ENCODE data around the gene WRAP73.

Gene WRAP73

GRCh38 chr1:3674100-3675094, 24.5 kb upstream of the WRAP73 start:
- 74% methylated on average over 29 of the region's 30 CpGs for WGBS
- no peak overlapping the region for H2BK12ac ChIP-seq (ENCODE audit: low read length in 2 of 2)

DNA sequence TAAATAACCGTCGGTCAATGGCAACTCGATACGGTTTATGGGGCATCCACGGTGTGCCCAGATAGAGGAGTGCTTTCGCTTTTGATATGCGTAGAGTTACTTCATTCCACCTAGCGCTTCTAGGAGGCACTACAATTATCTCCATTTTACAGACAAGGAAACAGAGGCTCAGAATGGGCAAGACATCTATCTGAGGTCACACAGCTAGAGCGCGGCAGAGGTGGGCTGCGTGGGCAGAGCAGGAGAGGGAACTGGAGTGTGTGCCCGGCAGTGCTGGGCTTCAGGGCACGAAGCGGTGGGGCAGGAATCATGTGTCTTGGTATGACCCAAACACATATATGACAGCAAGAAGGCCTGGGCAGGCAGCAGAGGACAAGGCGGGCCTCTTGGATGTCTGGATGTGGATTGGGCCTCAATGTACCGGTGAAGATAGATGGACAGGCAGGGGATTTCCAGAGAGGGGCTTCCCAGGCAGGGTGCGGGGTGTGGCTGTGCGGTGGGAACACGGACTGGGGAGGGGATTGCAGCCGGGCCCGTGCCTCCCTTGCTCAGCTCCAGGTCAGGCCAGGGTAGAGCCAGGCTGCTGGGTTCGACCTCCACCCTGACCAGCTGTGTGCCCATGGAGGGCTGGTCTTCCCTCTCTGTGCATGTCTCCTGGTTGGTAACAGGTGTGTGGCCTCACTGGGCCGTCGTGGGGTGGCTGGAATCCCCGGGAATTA, 23.6 kb upstream of the WRAP73 start:
- H2BK5ac ChIP-seq (ENCODE audit: low read depth, low read length, poor library complexity, severe bottlenecking) = no peak overlapping the region
- H3K79me1 ChIP-seq (replicated peaks; ENCODE audit: low read length, poor library complexity, severe bottlenecking) = no peaks in the 10 kb centered on the region
- no peak overlapping the region for H4K8ac ChIP-seq (ENCODE audit: low read length)
- H3K27ac ChIP-seq (ENCODE audit: low read length, poor library complexity, severe bottlenecking) = no peak overlapping the region
- H4K91ac ChIP-seq (ENCODE audit: low read length) = no peak overlapping the region
- no peak overlapping the region for H3K4ac ChIP-seq (ENCODE audit: low read depth in 1 of 2, low read length in 2 of 2)
- H3K18ac ChIP-seq (ENCODE audit: low read depth in 1 of 2, low read length in 2 of 2) = no peak overlapping the region
- no peak overlapping the region for H2AFZ ChIP-seq (ENCODE audit: low read depth, low read length)
- H2BK12ac ChIP-seq (ENCODE audit: low read length in 2 of 2) = no peak overlapping the region
- no peaks in the 10 kb centered on the region for H3K36me3 ChIP-seq (ENCODE audit: control insufficient read depth in 1 of 2, insufficient read depth in 2 of 2, low read depth in 1 of 2, low read length in 2 of 2)
- H3K14ac ChIP-seq (ENCODE audit: low read length in 2 of 2) = no peak overlapping the region
- peaks cover 48% of the 10 kb centered on the region for H3K4me1 ChIP-seq (ENCODE audit: control insufficient read depth, insufficient read depth, low read depth, low read length)
- 80% methylated on average over 25 of the region's 25 CpGs for WGBS
- no peaks in the 10 kb centered on the region for H3K9me3 ChIP-seq (ENCODE audit: control insufficient read depth, low read length)
- H3K27me3 ChIP-seq (ENCODE audit: control insufficient read depth in 1 of 2, insufficient read depth in 1 of 2, low read length in 2 of 2) = peaks cover 42 to 67% of the 10 kb centered on the region in 2 experiments
- H3K23ac ChIP-seq (ENCODE audit: low read length in 2 of 2) = no peak overlapping the region
- H2BK120ac ChIP-seq (ENCODE audit: low read depth, low read length) = no peak overlapping the region
- no peak overlapping the region for H2AK5ac ChIP-seq (ENCODE audit: low read length, severe bottlenecking)
- DNase-seq = no peak
- no peak overlapping the region for H3K4me2 ChIP-seq (ENCODE audit: low read length, poor library complexity, severe bottlenecking)
- no peak overlapping the region for H2BK15ac ChIP-seq (ENCODE audit: low read depth, poor library complexity, severe bottlenecking)
- H3K9ac ChIP-seq (ENCODE audit: low read length) = no peak overlapping the region
- H3K4me3 ChIP-seq (ENCODE audit: insufficient read depth in 1 of 2, low read depth in 1 of 2, low read length in 2 of 2) = no peak overlapping the region

More at GRCh38 chr1:3674100-3675094, 24.5 kb upstream of the WRAP73 start:
- Histone ChIP-seq H3K27me3 (ENCODE audit: control insufficient read depth in 1 of 2, insufficient read depth in 1 of 2, low read length in 2 of 2) (peaks cover 50 to 68% of the 10 kb centered on the region in 2 experiments), H2AFZ (ENCODE audit: low read depth, low read length) (no peak overlapping the region), H3K4me2 (ENCODE audit: low read length, poor library complexity, severe bottlenecking) (no peak overlapping the region), H3K4me3 (ENCODE audit: insufficient read depth in 1 of 2, low read depth in 1 of 2, low read length in 2 of 2) (no peak overlapping the region), H2BK5ac (ENCODE audit: low read depth, low read length, poor library complexity, severe bottlenecking) (no peak overlapping the region), H3K4me1 (ENCODE audit: control insufficient read depth, insufficient read depth, low read depth, low read length) (peaks cover 43% of the 10 kb centered on the region), H3K18ac (ENCODE audit: low read depth in 1 of 2, low read length in 2 of 2) (no peak overlapping the region), H2BK15ac (ENCODE audit: low read depth, poor library complexity, severe bottlenecking) (no peak overlapping the region), H3K23ac (ENCODE audit: low read length in 2 of 2) (no peak overlapping the region), H3K36me3 (ENCODE audit: control insufficient read depth in 1 of 2, insufficient read depth in 2 of 2, low read depth in 1 of 2, low read length in 2 of 2) (no peaks in the 10 kb centered on the region), H3K14ac (ENCODE audit: low read length in 2 of 2) (no peak overlapping the region), H3K4ac (ENCODE audit: low read depth in 1 of 2, low read length in 2 of 2) (no peak overlapping the region), H3K9me3 (ENCODE audit: control insufficient read depth, low read length) (no peaks in the 10 kb centered on the region), H3K79me1 (replicated peaks; ENCODE audit: low read length, poor library complexity, severe bottlenecking) (no peaks in the 10 kb centered on the region), H4K8ac (ENCODE audit: low read length) (no peak overlapping the region), H4K91ac (ENCODE audit: low read length) (no peak overlapping the region), H3K9ac (ENCODE audit: low read length) (no peak overlapping the region), H2BK120ac (ENCODE audit: low read depth, low read length) (no peak overlapping the region), H2AK5ac (ENCODE audit: low read length, severe bottlenecking) (no peak overlapping the region), H3K27ac (ENCODE audit: low read length, poor library complexity, severe bottlenecking) (no peak overlapping the region)
- no peak for DNase-seq

- Histone ChIP-seq H3K27ac (ENCODE audit: low read length, poor library complexity, severe bottlenecking) (no peak overlapping the region), H3K27me3 (ENCODE audit: control insufficient read depth in 1 of 2, insufficient read depth in 1 of 2, low read length in 2 of 2) (peaks cover 42 to 69% of the 10 kb centered on the region in 2 experiments), H2AK5ac (ENCODE audit: low read length, severe bottlenecking) (no peak overlapping the region), H2BK15ac (ENCODE audit: low read depth, poor library complexity, severe bottlenecking) (no peak overlapping the region), H2BK12ac (ENCODE audit: low read length in 2 of 2) (no peak overlapping the region), H2AFZ (ENCODE audit: low read depth, low read length) (no peak overlapping the region), H3K79me1 (replicated peaks; ENCODE audit: low read length, poor library complexity, severe bottlenecking) (no peaks in the 10 kb centered on the region), H3K18ac (ENCODE audit: low read depth in 1 of 2, low read length in 2 of 2) (no peak overlapping the region), H3K4me2 (ENCODE audit: low read length, poor library complexity, severe bottlenecking) (no peak overlapping the region), H4K91ac (ENCODE audit: low read length) (no peak overlapping the region), H3K4ac (ENCODE audit: low read depth in 1 of 2, low read length in 2 of 2) (no peak overlapping the region), H2BK5ac (ENCODE audit: low read depth, low read length, poor library complexity, severe bottlenecking) (no peak overlapping the region), H3K4me1 (ENCODE audit: control insufficient read depth, insufficient read depth, low read depth, low read length) (peaks cover 43% of the 10 kb centered on the region), H3K36me3 (ENCODE audit: control insufficient read depth in 1 of 2, insufficient read depth in 2 of 2, low read depth in 1 of 2, low read length in 2 of 2) (no peaks in the 10 kb centered on the region), H3K14ac (ENCODE audit: low read length in 2 of 2) (no peak overlapping the region), H3K23ac (ENCODE audit: low read length in 2 of 2) (no peak overlapping the region), H3K9ac (ENCODE audit: low read length) (no peak overlapping the region), H3K4me3 (ENCODE audit: insufficient read depth in 1 of 2, low read depth in 1 of 2, low read length in 2 of 2) (no peak overlapping the region), H4K8ac (ENCODE audit: low read length) (no peak overlapping the region), H2BK120ac (ENCODE audit: low read depth, low read length) (no peak overlapping the region), H3K9me3 (ENCODE audit: control insufficient read depth, low read length) (no peaks in the 10 kb centered on the region)
- 90% methylated on average over 17 of the region's 17 CpGs for WGBS
- no peak for DNase-seq
Measured at GRCh38 chr1:3672971-3673361, 23.1 kb upstream of the WRAP73 start.

Measured in mesenchymal stem cell (in vitro differentiated cells and primary cell).